DMS53 treated with DMSO at 0.1 percent for 48 hours (cell line): Measurements from ENCODE around the gene RAB31.

Experiments used
- DNase-seq: peaks from one replicate; lab custom pipeline; 2025; ENCODE audit not compliant: unreplicated experiment; lab: John Stamatoyannopoulos, UW

The RAB31 gene

GRCh38 chr18:9782073-9782857 is 74.2 kb downstream of the RAB31 start:
- no peak for DNase-seq

- DNase-seq: no peak
Observed at GRCh38 chr18:9786631-9787030, 78.5 kb downstream of the RAB31 start.

- DNase-seq: no peak
Observed at GRCh38 chr18:9787036-9787435, 78.9 kb downstream of the RAB31 start.

GRCh38 chr18:9787712-9788111 is 79.6 kb downstream of the RAB31 start:
- DNase-seq: no peak

GRCh38 chr18:9788140-9788539 is 80.0 kb downstream of the RAB31 start:
- DNase-seq: no peak

GRCh38 chr18:9788860-9789259 is 80.8 kb downstream of the RAB31 start:
- no peak for DNase-seq

- no peak for DNase-seq
Observed at GRCh38 chr18:9790261-9790660, 82.2 kb downstream of the RAB31 start.

- no peak for DNase-seq
Observed at GRCh38 chr18:9791991-9792390, 83.9 kb downstream of the RAB31 start.

- no peak for DNase-seq
Observed at GRCh38 chr18:9792565-9793245, 84.6 kb downstream of the RAB31 start.

- no peak for DNase-seq
Observed at GRCh38 chr18:9796011-9796410, 87.9 kb downstream of the RAB31 start.

- DNase-seq: peak; percentile 28
Observed at GRCh38 chr18:9796935-9797549, 88.9 kb downstream of the RAB31 start.

GRCh38 chr18:9802175-9803062 is 94.3 kb downstream of the RAB31 start:
- no peak for DNase-seq

GRCh38 chr18:9803063-9803697 is 95.1 kb downstream of the RAB31 start:
- no peak for DNase-seq

GRCh38 chr18:9803698-9804516 is 95.8 kb downstream of the RAB31 start:
- DNase-seq: no peak

- peak; percentile 76 for DNase-seq
Observed at GRCh38 chr18:9804517-9805104, 96.5 kb downstream of the RAB31 start.

- no peak for DNase-seq
Observed at GRCh38 chr18:9806905-9807304, 98.8 kb downstream of the RAB31 start.

- DNase-seq: no peak
Observed at GRCh38 chr18:9808295-9809241, 100.5 kb downstream of the RAB31 start.

- DNase-seq: no peak
Observed at GRCh38 chr18:9809697-9810096, 101.6 kb downstream of the RAB31 start.
